Measurements from ENCODE around the gene A2M. TPM values are rescaled to one million over a fixed set of nuclear protein-coding genes. Genes with fewer than 3 reads are reported as not detected.

A2M gene
- total and polyA plus RNA-seq, 2 experiments from 2014 or later: 463 to 567 TPM

DNA sequence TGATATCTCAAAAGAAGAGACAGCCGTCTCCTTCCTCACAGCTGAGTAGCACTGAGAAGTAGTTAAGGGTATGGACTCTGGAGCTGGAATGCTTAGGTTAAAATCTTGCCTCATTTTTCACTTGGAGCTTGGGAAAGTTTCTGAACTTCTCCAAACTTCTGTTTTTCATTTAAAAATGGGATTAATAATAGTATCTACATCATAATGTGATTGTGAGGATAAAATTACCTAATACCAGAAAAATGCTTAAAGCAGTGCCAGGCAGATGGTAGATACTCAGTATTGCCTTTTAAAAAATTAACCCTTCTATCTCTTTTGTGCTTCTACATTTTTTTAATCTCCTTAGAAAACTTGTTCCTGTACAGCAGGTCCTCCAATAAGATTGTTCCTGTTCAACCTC, 63.1 kb downstream of the A2M start:
- 76% methylated on average over 1 of the region's 1 CpG for WGBS (ENCODE audit: low lambda C conversion rate, missing lambda C conversion rate)
- Histone ChIP-seq H2AFZ (no peak overlapping the region), H3K36me3 (replicated peaks; ENCODE audit: insufficient read depth, low read depth) (no peaks in the 10 kb centered on the region), H3K27me3 (no peaks in the 10 kb centered on the region), H4K20me1 (ENCODE audit: insufficient read depth, poor library complexity, severe bottlenecking) (no peaks in the 10 kb centered on the region), H3K27ac (no peak overlapping the region), H3K4me2 (no peak overlapping the region), H3K9me2 (replicated peaks; ENCODE audit: insufficient read depth) (no peaks in the 10 kb centered on the region), H3K4me3 (no peak overlapping the region), H3K9me3 (ENCODE audit: low read depth) (no peaks in the 10 kb centered on the region), H3K79me2 (no peaks in the 10 kb centered on the region), H3K4me1 (ENCODE audit: insufficient read depth) (no peaks in the 10 kb centered on the region)
- no peak for DNase-seq (ENCODE audit: low spot score)
- TF ChIP-seq EZH2 (IDR thresholded peaks at IDR 0.05; ENCODE audit: borderline replicate concordance): no peak
- no peak for TF ChIP-seq EZH2phosphoT487 (IDR thresholded peaks at IDR 0.05; ENCODE audit: low read depth, severe bottlenecking, unreplicated experiment)
- TF ChIP-seq, protein P1, sequence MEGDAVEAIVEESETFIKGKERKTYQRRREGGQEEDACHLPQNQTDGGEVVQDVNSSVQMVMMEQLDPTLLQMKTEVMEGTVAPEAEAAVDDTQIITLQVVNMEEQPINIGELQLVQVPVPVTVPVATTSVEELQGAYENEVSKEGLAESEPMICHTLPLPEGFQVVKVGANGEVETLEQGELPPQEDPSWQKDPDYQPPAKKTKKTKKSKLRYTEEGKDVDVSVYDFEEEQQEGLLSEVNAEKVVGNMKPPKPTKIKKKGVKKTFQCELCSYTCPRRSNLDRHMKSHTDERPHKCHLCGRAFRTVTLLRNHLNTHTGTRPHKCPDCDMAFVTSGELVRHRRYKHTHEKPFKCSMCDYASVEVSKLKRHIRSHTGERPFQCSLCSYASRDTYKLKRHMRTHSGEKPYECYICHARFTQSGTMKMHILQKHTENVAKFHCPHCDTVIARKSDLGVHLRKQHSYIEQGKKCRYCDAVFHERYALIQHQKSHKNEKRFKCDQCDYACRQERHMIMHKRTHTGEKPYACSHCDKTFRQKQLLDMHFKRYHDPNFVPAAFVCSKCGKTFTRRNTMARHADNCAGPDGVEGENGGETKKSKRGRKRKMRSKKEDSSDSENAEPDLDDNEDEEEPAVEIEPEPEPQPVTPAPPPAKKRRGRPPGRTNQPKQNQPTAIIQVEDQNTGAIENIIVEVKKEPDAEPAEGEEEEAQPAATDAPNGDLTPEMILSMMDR (IDR thresholded peaks at IDR 0.05; ENCODE audit: poor library complexity): no peak

DNA sequence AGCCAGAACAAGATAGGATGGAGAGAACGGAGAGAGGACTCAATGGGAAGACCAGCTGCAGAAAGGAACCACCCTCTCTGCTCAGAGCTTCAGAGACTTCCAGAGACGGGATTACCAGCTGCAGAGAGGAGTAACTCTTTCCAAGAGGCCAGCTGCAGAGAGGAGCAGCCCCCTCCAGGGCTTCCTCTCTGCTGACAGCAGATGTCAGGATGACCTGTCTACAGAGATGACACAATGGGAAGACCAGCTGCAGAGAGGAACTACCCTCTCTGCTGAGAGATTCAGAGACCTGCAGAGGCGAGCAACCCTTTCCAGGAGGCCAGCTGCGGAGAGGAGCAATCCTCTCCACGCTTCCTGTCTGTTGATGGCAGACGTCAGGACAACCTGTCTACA, 64.6 kb downstream of the A2M start:
- TF ChIP-seq EZH2 (IDR thresholded peaks at IDR 0.05; ENCODE audit: borderline replicate concordance) (no peak), EZH2phosphoT487 (IDR thresholded peaks at IDR 0.05; ENCODE audit: low read depth, severe bottlenecking, unreplicated experiment) (no peak)
- TF ChIP-seq, protein P1 (IDR thresholded peaks at IDR 0.05; ENCODE audit: poor library complexity): no peak
- DNase-seq (ENCODE audit: low spot score): no peak
- Histone ChIP-seq H3K27ac (no peak overlapping the region), H3K9me2 (replicated peaks; ENCODE audit: insufficient read depth) (no peaks in the 10 kb centered on the region), H3K9me3 (ENCODE audit: low read depth) (no peaks in the 10 kb centered on the region), H4K20me1 (ENCODE audit: insufficient read depth, poor library complexity, severe bottlenecking) (no peaks in the 10 kb centered on the region), H3K36me3 (replicated peaks; ENCODE audit: insufficient read depth, low read depth) (no peaks in the 10 kb centered on the region), H3K4me3 (no peak overlapping the region), H3K4me2 (no peak overlapping the region), H3K27me3 (no peaks in the 10 kb centered on the region), H2AFZ (no peak overlapping the region), H3K79me2 (no peaks in the 10 kb centered on the region), H3K4me1 (ENCODE audit: insufficient read depth) (no peaks in the 10 kb centered on the region)
- 89% methylated on average over 6 of the region's 6 CpGs for WGBS (ENCODE audit: low lambda C conversion rate, missing lambda C conversion rate)

DNA sequence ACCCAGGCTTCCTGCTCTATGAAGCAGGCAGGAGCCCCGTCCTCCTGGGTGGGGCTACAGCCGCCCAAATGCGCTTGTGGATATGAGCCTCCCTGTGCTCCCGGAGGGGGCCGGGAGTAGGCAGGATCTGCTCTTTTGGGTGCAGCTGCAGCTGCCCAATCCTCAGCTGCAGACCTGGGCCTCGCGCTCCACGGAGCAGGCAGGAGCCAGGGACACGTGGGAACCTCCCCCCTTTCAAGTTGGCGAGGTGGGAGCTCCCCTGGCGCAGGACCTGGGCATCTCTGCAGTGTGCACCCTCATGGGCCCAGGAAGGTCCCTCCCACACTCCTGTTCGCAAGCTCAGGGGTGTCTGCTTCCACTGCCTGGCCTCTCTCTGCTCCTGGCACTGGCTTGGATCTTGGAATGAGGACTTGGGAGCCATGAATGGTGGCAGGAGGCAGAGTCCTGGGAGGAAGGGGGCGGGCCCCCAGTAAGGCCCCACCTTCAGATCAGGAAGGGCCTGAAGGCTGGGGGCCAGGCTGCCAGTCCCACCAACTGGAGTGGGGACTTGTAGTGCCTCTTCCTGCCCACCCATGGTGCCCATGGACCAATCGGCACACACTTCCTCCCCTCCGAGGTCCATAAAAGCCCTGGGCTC, 65.1 kb downstream of the A2M start:
- no peaks in the 10 kb centered on the region for H3K27me3 ChIP-seq
- 90% methylated on average over 14 of the region's 15 CpGs for WGBS (ENCODE audit: low lambda C conversion rate, missing lambda C conversion rate)
- no peak overlapping the region for H3K4me3 ChIP-seq
- no peak overlapping the region for H3K4me2 ChIP-seq
- no peaks in the 10 kb centered on the region for H3K9me3 ChIP-seq (ENCODE audit: low read depth)
- H3K79me2 ChIP-seq: no peaks in the 10 kb centered on the region
- no peaks in the 10 kb centered on the region for H3K36me3 ChIP-seq (replicated peaks; ENCODE audit: insufficient read depth, low read depth)
- DNase-seq (ENCODE audit: low spot score): no peak
- H3K9me2 ChIP-seq (replicated peaks; ENCODE audit: insufficient read depth): no peaks in the 10 kb centered on the region
- TF ChIP-seq EZH2phosphoT487 (IDR thresholded peaks at IDR 0.05; ENCODE audit: low read depth, severe bottlenecking, unreplicated experiment) (no peak), EZH2 (IDR thresholded peaks at IDR 0.05; ENCODE audit: borderline replicate concordance) (no peak)
- TF ChIP-seq, protein P1 (IDR thresholded peaks at IDR 0.05; ENCODE audit: poor library complexity): no peak
- H2AFZ ChIP-seq: no peak overlapping the region
- H4K20me1 ChIP-seq (ENCODE audit: insufficient read depth, poor library complexity, severe bottlenecking): no peaks in the 10 kb centered on the region
- no peaks in the 10 kb centered on the region for H3K4me1 ChIP-seq (ENCODE audit: insufficient read depth)
- no peak overlapping the region for H3K27ac ChIP-seq
